Measurements from ENCODE around the gene TRPC3.

TRPC3 gene

DNA sequence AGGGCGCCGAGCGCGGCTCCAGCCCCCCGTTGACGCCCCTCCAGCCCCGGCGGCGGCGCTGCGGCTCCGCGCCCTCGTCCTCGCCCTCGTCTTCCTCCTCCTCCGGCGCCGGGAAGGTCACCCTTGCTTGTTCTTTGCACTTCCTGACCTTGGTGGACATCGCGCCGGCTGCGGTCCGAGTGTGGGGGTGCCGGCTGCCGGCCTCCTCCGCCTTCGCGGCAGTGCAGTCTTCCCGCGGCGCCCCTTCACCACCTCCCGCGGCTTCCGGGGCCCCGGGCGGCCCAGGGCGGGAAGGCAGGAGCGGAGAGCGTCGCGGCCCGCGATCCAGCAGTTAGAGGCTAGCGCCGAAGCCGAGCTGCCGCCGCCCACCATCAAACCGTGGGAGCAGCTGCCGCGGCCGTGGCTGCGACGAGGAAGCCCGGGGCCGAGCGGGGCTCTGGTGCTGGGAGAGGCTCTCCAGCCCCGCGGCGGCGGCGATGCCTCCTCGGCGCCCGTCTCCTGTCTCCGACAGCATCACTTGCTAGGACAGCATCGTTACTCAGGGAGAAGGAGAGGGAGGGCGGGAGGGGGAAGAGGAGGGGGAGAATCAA is at the start of gene TRPC3:
TRPC3 (minus strand) TSS at position 540 of the 590 bp plus-strand sequence; CDS start at position 160, 380 bp downstream.
- DNase-seq, result no peak

DNA sequence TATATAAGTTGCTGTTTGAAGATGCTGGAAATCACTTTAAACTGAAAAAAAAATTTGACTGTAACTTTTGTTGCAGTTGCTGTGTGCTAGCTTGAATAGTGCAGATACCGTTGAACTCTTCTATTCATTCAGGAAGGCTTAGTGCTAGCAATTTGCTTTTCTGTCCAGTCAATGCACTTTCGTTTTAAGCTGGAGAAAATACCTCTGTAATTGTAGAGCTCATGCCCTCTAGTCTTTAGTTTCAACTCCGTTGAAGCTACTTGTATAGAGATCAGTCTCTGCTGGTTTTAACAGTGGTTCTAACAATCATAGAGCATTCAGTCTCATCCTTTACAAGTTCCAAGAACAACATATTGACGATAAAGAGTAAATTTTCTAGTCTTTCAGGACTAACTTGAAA is 49.0 kb upstream of the TRPC3 start:
- DNase-seq, result no peak

DNA sequence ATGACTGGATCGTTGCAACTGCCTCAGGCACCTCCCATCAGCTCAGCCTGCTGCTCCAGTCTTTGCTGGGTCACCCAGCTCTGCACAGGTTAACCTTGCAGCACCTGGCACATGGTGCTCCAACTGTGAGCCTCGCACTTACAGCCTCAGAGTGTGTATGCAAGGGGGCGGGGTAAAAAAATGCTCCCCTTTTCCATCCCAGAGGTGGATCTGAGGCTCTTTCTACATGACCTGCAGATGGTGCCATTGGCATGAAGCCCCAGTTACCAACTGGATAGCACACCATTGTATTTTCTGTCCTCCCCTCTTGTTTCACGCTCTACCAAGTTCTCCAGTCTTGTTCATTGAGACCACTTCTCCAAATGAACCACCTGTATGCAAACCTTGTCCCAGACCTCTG is 46.2 kb upstream of the TRPC3 start:
- DNase-seq, result no peak

DNA sequence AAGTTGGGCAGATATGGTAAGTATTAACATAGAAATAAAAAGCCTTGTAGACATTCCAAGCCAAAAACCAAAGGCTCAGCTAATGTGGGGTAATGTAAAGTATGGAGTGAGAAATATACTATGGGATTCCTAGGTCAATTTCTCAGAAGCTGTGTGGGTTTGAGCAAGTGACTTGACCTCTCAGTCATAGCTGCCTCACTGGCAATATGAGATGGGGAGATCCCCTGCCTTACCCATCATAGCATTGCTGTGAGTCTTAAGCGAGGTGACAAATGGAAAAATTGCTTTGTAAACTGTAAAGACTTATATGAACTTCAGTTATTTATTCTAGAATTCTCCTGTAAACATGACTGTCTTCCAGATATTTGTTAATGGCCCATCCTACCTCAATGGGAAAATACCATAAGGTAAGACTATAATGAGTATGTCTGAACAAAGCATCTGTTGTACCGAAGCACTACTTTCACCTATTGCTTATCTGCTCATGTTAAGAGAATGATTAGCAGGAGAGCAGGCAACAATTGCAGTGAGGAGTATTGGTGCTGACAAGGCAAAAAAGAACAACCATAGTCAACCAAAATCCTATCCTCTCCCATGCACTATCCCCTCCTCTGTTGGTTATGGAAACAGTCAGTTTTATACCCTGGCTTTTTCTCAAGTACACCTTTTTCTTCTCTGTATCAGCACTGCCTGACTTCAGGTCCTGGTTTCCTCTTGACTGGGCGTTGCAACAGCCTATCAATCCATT is 44.1 kb upstream of the TRPC3 start:
- no peak for DNase-seq

DNA sequence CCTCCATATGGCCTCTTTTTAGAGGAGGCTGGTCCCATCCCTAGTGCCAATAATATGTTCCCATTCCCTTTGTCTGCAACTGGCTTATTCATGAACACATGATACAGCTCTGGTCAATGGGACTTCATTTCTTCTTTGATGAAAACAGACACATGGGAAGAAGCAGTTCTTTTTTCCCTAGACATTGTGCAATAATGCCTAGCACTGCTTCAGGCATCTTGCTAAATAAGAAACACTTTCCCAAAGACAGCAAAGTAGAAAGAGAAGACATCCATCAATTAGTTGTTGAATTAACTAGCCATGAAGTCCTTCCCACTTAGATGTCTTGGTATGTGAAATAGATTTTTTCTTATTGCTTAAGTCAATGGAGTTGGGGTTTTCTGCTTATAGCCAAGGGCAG is 40.1 kb upstream of the TRPC3 start:
- DNase-seq, result no peak

DNA sequence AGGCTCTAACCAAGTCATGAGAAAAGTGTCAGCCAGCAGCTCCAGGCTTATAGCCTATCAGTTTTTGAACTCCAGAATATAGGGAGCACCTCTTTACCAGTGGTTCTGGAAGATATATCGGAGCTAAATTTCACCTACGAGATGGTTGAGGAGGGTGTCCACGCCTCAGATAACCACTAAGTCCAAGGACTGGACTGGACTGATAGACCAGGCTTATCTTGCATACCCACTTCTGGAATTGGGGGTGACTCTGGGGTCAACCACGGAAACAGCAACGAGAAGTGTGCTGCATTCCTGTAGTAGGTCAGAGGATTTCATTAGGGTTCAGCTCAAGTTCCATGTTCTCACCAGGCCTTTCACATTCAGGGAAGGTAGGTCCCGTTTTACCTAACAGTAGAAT is 38.6 kb upstream of the TRPC3 start:
- no peak for DNase-seq

DNA sequence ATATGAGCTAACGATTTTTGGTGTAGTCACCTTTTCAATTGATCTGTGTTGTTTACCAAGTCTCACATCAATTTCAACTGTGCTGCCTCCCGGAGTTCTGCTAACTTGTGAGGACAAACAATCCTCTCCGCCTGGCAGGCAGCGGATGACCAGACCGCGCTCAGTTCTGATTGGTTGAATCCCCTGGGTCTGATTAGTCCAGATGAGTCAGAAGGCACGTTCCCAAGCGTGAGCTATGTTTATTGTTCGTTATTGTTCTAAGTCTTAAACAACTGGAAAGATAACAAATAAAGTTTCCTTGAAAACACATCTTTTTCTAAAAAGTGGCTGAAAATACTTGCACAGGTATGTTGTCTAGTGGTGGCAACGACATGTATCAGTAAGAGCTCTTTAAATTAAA is 37.9 kb upstream of the TRPC3 start:
- no peak for DNase-seq

DNA sequence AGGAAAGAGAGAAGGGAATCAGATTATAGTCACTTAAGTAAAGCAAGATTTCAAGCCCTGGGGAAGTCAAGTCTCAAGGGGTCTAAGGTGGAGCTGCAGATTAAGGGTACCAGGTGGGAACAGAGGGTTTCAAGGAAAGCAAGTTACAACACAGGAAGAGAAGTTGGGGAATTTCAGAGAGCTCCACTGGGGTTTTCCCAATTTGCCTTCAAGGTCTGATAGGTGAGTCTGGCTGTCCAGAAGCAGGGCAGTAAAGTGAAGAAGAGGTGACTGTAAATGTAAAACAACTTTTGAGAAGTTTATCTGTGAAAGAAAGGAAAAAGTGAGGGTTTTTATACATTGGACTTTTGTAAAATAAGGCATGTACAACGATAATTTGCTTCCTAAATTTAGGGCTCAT is 37.1 kb upstream of the TRPC3 start:
- DNase-seq, result no peak

DNA sequence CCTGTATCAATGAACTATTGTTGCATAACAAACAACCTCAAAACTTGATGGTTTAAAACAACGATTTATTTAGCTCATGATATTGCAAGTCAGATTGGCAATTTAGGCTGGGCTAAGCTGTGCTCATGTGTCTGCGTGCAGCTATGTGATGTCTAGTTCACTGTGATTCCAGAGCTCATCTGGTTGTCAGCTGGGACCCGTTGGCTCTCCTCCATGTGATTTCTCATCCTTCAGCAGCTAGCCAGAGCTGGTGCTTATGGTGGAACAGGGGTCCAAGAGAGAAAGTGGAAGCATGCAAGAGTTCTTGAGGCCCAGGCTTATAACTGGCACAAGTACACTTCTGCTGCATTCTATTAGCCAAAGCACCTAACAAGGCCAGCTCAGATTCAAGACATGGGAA is 28.8 kb upstream of the TRPC3 start:
- DNase-seq, result no peak

DNA sequence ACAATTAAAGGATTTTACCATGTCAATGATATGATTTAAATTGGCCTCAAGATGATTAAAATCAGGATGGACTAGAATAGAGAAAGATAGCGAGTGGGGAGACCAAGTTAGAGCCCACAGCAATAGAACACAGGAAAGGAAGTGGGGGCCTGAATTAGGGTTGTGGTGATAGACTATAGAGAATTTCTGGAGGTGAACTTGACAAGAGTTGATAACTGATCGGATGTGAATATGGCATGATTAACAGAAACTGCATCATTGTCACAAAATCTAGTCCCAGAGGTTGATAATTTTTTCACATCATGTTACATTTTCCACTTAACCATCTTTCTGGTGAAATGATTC is 26.3 kb upstream of the TRPC3 start:
- DNase-seq, result no peak

DNA sequence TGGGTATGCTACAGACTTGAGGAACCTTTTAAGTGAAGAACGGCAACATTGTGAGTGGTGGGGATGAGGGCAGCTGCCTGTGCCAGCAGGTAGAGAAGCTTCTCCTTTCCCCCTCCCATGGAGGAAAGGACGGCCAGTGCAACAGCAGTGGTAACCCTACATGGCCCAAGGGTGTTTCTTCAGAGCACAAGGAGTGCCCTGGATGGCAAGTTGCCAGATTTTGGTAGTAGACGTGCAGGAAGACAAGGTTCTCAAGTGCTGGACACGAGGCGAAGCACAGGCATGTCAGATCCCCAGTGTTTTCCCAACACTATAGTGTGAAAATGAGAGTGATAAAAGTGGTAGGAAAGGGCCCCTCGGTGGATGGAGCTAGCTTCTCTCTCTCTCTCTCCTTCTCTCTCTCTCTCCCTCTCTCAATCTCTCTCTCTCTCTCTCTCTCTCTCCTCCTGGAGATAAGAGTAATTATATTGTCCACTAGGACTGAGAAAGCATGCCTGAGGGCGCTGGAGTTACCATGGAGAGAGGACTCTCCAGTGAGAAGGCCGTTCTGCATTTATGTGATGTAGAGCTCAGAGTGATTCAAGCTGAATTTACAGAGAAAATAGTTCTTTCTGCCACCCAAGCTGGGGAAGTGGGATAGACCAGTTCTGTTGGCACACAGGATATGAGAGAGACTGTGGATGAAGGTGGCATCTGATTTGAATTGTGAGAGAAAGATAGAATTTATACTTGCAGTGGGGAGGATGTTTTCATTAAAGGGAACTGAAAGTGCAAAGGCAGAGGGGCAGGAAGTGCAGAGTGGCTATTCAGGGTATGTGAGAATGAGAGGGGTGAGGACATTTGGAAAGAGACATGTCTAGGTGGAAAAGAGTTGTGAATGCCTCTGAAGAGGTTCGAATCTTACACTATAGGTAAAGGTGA is 25.7 kb upstream of the TRPC3 start:
- DNase-seq, result no peak

DNA sequence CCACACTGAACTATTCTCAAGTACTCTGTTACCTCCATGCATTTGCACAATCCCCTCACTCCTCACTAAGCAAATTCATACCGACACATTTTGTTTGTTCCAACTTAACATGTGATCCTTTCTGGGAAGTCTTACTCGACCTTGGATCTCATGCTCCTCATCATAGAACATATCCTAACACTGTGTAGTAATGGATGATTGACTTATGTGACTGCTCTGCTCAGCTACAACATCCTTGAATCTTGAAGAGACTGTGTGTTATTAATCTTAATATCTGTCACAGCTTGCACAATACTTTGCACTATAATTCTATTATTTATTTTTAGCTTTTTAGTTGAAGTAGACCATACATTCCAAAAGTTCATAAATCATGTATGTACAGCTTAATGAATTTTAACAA is 23.9 kb upstream of the TRPC3 start:
- DNase-seq, result no peak

DNA sequence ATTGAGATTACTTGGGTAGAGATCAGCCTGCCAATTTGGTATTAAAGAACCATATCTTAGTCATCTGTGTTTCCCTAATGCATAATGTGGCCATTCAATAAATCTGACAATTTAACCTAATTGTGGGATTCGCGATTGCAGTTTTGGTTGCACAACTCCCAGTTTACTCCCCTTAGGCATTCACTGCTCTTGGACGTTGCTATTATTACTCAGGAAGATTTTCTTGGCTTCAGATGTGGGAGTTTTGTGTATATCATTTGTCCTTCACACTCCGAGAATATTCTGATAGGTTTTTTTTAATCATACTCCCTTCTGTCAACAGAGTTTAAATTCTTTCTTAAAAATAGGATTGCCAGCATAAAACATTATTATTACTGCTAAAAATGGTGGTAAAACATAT is 22.0 kb upstream of the TRPC3 start:
- DNase-seq, result no peak

DNA sequence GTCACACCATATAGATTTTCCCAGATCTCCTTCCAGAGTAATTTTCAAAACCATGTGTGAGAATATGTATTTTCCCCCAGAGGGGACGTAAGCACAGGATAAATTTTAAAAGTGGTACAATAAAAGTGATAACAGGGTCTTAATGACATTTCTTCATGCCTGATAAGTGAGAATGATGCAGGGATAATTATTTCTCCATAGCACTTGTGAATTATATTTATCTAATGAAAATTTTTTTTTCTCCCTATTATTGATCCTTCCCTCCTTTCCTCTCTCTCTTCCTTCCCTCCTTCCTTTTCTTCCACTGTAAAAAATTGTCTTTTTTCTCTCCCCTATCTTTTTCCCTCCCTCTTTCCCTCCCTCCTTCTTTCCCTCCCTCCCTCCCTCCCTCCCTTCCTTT is 17.0 kb upstream of the TRPC3 start:
- no peak for DNase-seq

DNA sequence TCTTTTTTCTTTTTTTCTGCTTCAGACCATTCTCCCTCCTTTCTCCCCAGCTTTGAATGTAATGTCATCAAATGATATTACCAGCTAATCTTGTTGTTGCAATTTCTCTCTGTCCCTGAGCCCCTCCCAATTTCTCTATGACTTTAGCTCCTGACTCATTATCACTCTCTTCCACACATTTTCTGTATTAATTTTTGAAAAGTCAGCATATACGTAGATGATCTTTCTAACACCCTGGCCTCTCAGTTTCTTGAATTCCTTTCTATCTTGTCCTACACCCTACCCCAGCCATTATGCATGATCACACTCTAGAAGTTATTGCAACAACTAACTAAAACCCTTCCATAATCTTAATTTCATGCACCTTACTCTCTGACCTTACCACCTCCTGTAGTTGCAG is 13.1 kb upstream of the TRPC3 start:
- no peak for DNase-seq

DNA sequence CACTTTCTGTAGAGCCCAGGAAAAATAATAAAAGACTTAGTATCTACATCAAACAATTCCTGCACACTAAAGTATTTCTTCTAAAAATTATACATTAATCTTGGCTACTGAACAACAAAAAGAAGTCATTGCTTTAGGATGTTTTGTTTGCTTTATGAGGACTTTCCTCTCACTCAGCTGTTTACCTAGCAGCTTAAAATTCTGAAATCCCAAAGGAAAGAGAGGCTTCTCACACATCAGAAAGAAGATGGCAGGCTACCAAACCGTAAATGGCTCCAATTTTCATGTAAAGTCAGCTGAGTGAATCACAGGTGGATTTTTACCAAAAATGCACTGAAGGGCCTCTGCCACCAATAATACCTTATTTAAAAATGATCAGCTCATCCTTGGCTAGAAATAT is 9.0 kb upstream of the TRPC3 start:
- no peak for DNase-seq

DNA sequence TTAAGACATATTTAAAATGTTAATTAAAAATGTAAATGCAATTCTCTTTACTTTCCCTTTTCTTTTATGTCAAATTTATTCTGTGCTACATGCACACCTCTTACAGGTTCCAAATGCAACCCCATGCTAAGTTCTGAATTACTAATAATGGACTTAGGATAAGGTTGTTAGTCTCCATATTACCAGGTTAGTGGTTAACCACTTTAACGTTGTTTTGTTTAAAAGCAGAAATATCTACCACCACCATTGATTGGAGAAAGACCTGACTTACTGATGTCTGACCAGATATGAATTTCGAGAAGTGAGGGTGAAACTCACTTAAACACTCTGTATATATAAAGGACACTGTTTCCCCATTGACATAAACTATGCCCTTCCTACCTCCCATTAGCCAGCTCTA is 6.9 kb upstream of the TRPC3 start:
- DNase-seq, result no peak

DNA sequence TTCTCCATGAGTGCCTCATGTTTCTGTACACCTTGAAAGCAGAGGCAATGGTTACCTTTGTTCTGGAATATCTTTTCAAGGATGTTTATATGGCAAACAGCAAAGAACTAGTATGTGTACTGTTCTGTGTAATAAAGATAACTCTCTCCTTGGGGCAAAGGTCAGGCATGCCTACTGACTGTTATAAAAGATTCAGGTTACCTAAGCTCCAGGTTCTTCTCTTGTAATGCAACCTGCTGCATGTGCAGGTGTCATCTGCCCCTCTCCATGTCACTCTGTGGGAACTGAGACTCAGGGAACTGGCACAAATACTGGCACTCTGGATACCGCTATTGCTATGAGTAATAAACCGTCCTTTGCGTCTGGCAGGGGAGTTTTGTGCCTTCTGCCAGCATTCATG is 5.4 kb upstream of the TRPC3 start:
- DNase-seq, result no peak

DNA sequence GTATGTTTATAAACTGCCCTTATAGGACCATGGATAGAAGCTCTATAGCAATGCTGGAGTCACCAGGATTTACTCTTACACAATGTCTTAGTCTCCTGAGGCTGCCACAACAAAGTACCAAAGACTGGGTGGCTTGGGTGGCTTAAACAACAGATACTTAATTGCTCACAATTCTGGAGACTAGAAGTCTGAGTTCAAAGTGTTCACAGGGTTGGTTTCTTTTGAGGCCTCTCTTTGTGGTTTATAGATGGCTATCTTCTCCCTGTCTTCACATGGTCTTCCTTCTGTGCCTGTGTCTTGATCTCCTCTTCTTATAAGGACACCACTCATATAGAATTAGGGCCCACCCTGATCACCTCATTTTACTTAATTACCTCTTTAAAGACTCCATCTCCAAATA is 2.0 kb upstream of the TRPC3 start:
- DNase-seq, result no peak

DNA sequence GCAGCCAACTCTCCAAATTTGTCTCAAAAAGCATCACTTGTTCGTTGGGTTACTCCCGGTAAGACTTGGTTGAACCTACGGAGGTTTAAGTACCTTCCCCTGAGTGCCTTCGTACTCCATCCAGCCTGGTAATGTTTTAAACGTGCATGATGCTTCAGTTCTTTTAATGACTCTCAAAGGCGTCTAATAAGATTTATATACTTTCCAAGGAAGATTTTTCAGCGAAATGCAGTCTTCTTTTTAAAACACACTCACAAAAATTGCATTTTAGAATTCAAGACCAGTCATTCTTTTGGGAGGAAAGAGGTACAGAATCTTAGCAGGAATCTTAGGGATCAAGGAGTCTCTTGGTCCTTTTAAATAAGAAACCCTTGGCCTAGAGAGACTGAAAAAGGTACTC is 430 bp upstream of the TRPC3 start:
- no peak for DNase-seq

DNA sequence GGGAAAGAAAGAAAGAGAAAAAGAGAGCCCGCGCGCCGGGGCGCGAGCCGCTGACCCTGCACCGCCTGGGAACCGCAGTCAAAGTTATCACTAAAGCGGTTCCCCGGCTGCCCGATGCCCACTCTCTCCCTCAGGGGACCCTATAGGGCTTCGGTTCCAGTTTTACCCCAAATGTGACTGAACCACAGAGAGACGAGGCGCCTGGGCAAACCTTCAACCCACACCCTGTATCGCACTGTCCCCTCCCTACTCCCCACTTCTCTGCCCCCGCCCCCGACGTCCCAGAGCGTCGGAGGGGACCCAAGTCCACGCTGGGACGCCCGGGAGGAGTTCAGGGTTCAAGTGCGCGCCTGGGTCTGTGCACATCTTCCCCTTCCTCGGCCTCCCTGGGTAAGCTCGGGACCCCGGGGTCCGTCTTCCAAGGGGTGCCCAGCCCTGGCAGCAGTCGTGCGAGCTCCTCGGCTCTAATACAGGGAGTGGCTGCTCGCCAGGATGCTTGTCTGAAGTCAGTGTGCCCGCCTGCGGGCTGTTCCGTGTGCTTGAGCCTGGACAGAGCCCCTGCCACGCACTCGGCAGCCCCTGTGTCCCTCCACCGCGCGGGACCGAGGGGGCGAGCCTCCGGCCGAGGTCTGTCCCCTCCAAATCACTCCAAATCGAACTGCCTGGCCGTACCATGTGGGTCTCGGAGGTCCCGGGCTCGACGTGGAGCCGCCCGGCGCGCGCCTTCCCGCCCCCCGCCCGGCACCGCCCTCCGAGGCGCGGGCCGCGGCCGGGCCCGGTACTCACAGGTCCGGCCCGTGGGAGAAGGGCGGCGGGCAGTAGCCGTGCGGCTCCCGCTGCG is 960 bp downstream of the TRPC3 start:
- no peak for DNase-seq

DNA sequence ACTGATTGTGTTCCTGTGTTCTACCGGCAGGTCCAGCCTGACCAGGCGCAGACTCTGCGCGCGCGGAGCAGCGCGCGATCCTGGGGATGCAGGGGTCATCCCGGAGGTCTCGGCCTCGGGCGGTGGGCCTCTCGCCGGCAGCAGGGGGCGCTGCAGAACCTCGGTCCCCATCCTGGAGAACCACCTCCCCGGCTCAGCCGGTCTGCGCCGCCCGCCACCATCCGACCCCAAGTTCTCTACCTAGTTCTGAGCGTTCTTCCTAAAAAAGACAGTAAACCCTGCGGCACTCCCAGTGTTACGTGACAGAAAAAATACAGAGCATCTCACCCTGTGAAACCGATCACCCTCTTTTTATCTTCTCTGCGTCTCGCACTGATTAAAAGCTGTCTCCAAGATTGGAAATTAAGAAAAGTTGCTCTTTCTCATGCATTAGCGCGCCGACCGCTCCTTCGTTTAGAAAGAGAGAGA is 1.6 kb downstream of the TRPC3 start:
- no peak for DNase-seq

DNA sequence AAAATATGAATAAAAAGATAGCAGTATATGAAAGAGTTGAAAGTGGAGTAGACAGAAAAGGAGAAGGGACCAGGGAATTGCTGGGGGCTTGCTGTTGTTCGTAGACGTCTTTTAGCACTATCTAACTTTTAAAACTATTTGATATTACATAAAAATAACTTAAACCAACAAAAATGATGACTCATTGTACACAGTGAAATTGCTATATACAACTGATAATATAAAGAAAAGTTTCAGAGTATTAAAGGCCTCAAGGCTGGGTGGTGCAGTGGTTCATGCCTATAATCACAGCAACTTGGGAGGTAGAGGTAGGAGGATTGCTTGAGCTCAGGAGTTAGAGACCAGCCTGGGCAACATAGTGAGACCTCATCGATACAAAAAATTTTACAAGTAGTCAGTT is 5.2 kb downstream of the TRPC3 start:
- DNase-seq, result no peak

Data from NCI-H524 treated with DMSO at 0.1 percent for 48 hours (cell line).